ENCODE data around the gene LRMDA.

Gene LRMDA

GRCh38 chr10:75438275-75438674 is 6.9 kb downstream of the LRMDA start:
- no peak for DNase-seq (ENCODE audit: low read depth)
- no peak overlapping the region for H3K4me3 ChIP-seq (ENCODE audit: low read depth, low read length)
- TF ChIP-seq CTCF (IDR thresholded peaks at IDR 0.05; ENCODE audit: insufficient read depth, low read depth, low read length, missing control alignments) = no peak

- TF ChIP-seq CTCF (IDR thresholded peaks at IDR 0.05; ENCODE audit: insufficient read depth, low read depth, low read length, missing control alignments) = no peak
- no peak overlapping the region for H3K4me3 ChIP-seq (ENCODE audit: low read depth, low read length)
- no peak for DNase-seq (ENCODE audit: low read depth)
These were observed 8.4 kb downstream of the LRMDA start for GRCh38 chr10:75439811-75440210.

- TF ChIP-seq CTCF (IDR thresholded peaks at IDR 0.05; ENCODE audit: insufficient read depth, low read depth, low read length, missing control alignments) = no peak
- no peak for DNase-seq (ENCODE audit: low read depth)
- H3K4me3 ChIP-seq (ENCODE audit: low read depth, low read length) = no peak overlapping the region
These were observed 8.9 kb downstream of the LRMDA start for GRCh38 chr10:75440271-75440793.

GRCh38 chr10:75441196-75441595 is 9.8 kb downstream of the LRMDA start:
- H3K4me3 ChIP-seq (ENCODE audit: low read depth, low read length) = no peak overlapping the region
- TF ChIP-seq CTCF (IDR thresholded peaks at IDR 0.05; ENCODE audit: insufficient read depth, low read depth, low read length, missing control alignments) = no peak
- no peak for DNase-seq (ENCODE audit: low read depth)

- DNase-seq (ENCODE audit: low read depth) = no peak
- no peak for TF ChIP-seq CTCF (IDR thresholded peaks at IDR 0.05; ENCODE audit: insufficient read depth, low read depth, low read length, missing control alignments)
- H3K4me3 ChIP-seq (ENCODE audit: low read depth, low read length) = no peak overlapping the region
These were observed 10.3 kb downstream of the LRMDA start for GRCh38 chr10:75441682-75442081.

GRCh38 chr10:75443362-75443761 is 11.9 kb downstream of the LRMDA start:
- TF ChIP-seq CTCF (IDR thresholded peaks at IDR 0.05; ENCODE audit: insufficient read depth, low read depth, low read length, missing control alignments) = no peak

GRCh38 chr10:75444781-75445386 is 13.5 kb downstream of the LRMDA start:
- TF ChIP-seq CTCF (IDR thresholded peaks at IDR 0.05; ENCODE audit: insufficient read depth, low read depth, low read length, missing control alignments) = no peak
- DNase-seq (ENCODE audit: low read depth) = no peak
- H3K4me3 ChIP-seq (ENCODE audit: low read depth, low read length) = no peak overlapping the region

More at GRCh38 chr10:75443362-75443761, 11.9 kb downstream of the LRMDA start:
- no peak for DNase-seq (ENCODE audit: low read depth)
- no peak overlapping the region for H3K4me3 ChIP-seq (ENCODE audit: low read depth, low read length)
